HepG2 (cell line): ENCODE measurements around the gene AP1M1. TPM values are rescaled to one million over a fixed set of nuclear protein-coding genes. Genes with fewer than 3 reads are reported as not detected.

Experiments used
- AGO2 ChIP-seq: fragments of 200-400 bp; formaldehyde crosslinking; optimal IDR thresholded peaks from 2 replicates; pipeline ENCODE3; 2017; ENCODE audit warnings: mild to moderate bottlenecking, low read depth, low read length, moderate library complexity
- CCAR2 ChIP-seq: fragments of 200-400 bp; formaldehyde crosslinking; optimal IDR thresholded peaks from 2 replicates; pipeline ENCODE3; 2018; ENCODE audit warnings: low read depth, mild to moderate bottlenecking, low read length, moderate library complexity
- HIVEP1 ChIP-seq: sonication (generic); formaldehyde crosslinking; IDR thresholded peaks from 2 replicates; pipeline ENCODE4 v1.4.0; 2020; ENCODE audit warnings: mild to moderate bottlenecking, missing genetic modification reagents
- MIXL1 ChIP-seq: IDR thresholded peaks from 2 replicates; pipeline ENCODE4 v1.6.1; 2016
- NCOR1 ChIP-seq: fragments of 200-600 bp; sonication (generic); IDR thresholded peaks from 2 replicates; pipeline ENCODE4 v1.7.0; 2017; ENCODE audit warnings: antibody characterized with exemption, low read length, borderline replicate concordance
- NR2F1 ChIP-seq, 2 experiments: fragments of 450-650 bp in 1 of 2; formaldehyde crosslinking in 1 of 2; IDR thresholded peaks; 2 replicates each; pipeline versions ENCODE4 v1.5.0 to v1.6.1; 2016 to 2020; ENCODE audit warnings: mild to moderate bottlenecking in 1 of 2, missing compliant biosample characterization in 1 of 2, missing genetic modification reagents in 1 of 2, moderate library complexity in 1 of 2
- SMAD3 ChIP-seq: sonication (generic); formaldehyde crosslinking; IDR thresholded peaks from 2 replicates; pipeline ENCODE4 v1.4.0; 2020; ENCODE audit warnings: missing genetic modification reagents
- TBX2 ChIP-seq: sonication (generic); formaldehyde crosslinking; IDR thresholded peaks from 2 replicates; pipeline ENCODE4 v1.5.0; 2020; ENCODE audit warnings: missing genetic modification reagents, mild to moderate bottlenecking, borderline replicate concordance
- ZBTB26 ChIP-seq: IDR thresholded peaks from 2 replicates; pipeline ENCODE4 v1.6.1; 2016; ENCODE audit warnings: missing compliant biosample characterization, missing genetic modification reagents, borderline replicate concordance
- ZBTB40 ChIP-seq, 2 experiments: fragments of 450-650 bp in 1 of 2; sonication (generic) in 1 of 2; formaldehyde crosslinking in 1 of 2; IDR thresholded peaks; 2 replicates each; pipeline versions ENCODE4 v1.6.1 to v1.8.0; 2016 to 2022; ENCODE audit warnings: antibody characterized with exemption in 1 of 2, mild to moderate bottlenecking in 1 of 2, missing genetic modification reagents in 1 of 2
- ZEB1 ChIP-seq: IDR thresholded peaks from 2 replicates; pipeline ENCODE4 v1.6.1; 2012; ENCODE audit warnings: mild to moderate bottlenecking, low read depth, inconsistent platforms; ENCODE audit not compliant: insufficient replicate concordance
- ZNF280D ChIP-seq: sonication (generic); formaldehyde crosslinking; IDR thresholded peaks from 2 replicates; pipeline ENCODE4 v1.5.1; 2020; ENCODE audit warnings: mild to moderate bottlenecking, missing genetic modification reagents
- polyA plus RNA-seq, 8 experiments: library from polyadenylated mRNA; depleted of rRNA in 3 of 8; stranded (reverse) in 7 of 8; unstranded in 1 of 8; fragments of >200 nt; fragmentation: Illumina TruSeq in 4 of 8; extraction: Trizol in 4 of 8; gene quantifications; 2 replicates each; pipeline versions ENCODE4 v1.2.1 to v1.2.3, GENCODE V29; 2011 to 2016; ENCODE audit warnings: low read depth in 4 of 8, missing spikeins in 1 of 8, mixed read lengths in 1 of 8; ENCODE audit not compliant: insufficient read depth in 1 of 8
- total RNA-seq, 5 experiments: library from RNA; depleted of rRNA; stranded (reverse); fragments of >200 nt; fragmentation: Illumina TruSeq; extraction: Trizol; gene quantifications; 2 replicates each; pipeline ENCODE4 v1.2.3, GENCODE V29; 2016; ENCODE audit warnings: low read depth in 1 of 5
- TF ChIP-seq, protein P1 (sequence below): sonication (generic); formaldehyde crosslinking; IDR thresholded peaks from 2 replicates; pipeline ENCODE4 v1.4.0; 2020; ENCODE audit warnings: mild to moderate bottlenecking, low read depth, missing genetic modification reagents

Gene AP1M1
- total and polyA plus RNA-seq, 2 of the 13 experiments (the other 11 are each of a cell fraction or from before 2014, with no cell fraction given) = 34.4 to 46.1 TPM

- TF ChIP-seq ZBTB40 (IDR thresholded peaks at IDR 0.05) (peak; percentile 64), ZBTB40 (CRISPR knock-in tag; IDR thresholded peaks at IDR 0.05) (peak; percentile 48; the same call in 1 of the 2 replicates), CCAR2 (no peak), HIVEP1 (CRISPR knock-in tag) (peak; percentile 76; the same call in 1 of the 2 replicates), MIXL1 (CRISPR knock-in tag) (no peak), TBX2 (CRISPR knock-in tag) (peak; percentile 37; the same call in 1 of the 2 replicates), NCOR1 (peak; percentile 37; the same call in 1 of the 2 replicates), ZEB1 (no peak), ZNF280D (CRISPR knock-in tag) (0 out of 2 replicates have a peak, but pooled peaks have one; percentile 11), ZBTB26 (peak; percentile 47; the same call in 1 of the 2 replicates), AGO2 (peak; percentile 74), NR2F1 (CRISPR knock-in tag; IDR thresholded peaks at IDR 0.05) (no peak), SMAD3 (0 out of 2 replicates have a peak, but pooled peaks have one; percentile 16)
- TF ChIP-seq, protein P1, sequence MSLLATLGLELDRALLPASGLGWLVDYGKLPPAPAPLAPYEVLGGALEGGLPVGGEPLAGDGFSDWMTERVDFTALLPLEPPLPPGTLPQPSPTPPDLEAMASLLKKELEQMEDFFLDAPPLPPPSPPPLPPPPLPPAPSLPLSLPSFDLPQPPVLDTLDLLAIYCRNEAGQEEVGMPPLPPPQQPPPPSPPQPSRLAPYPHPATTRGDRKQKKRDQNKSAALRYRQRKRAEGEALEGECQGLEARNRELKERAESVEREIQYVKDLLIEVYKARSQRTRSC (CRISPR knock-in tag) = 0 out of 2 replicates have a peak, but pooled peaks have one; percentile 50
These were observed at the start of gene AP1M1 (continued) for GRCh38 chr19:16197622-16198369.
